COLO829 (cell line): ENCODE data around the gene PRAMEF33.
"Not testable (repeated sequence)": the region's sequence is repeated elsewhere in the genome, so short reads cannot be mapped to it uniquely, and the experiment has no call there.

ENCODE experiments used
- DNase-seq: peaks from one replicate; pipeline ENCODE4 v3.0.0; 2012; ENCODE audit warnings: low spot score

The PRAMEF33 gene

GRCh38 chr1:13303239-13303638 lies at the start of gene PRAMEF33:
TSS of gene PRAMEF33 (plus strand) at chr1:13303539. CDS start at chr1:13305955, 2,416 bp downstream.
- not testable (repeated sequence) for DNase-seq

GRCh38 chr1:13253898-13254297 lies 49.4 kb upstream of the PRAMEF33 start, which contains the start of gene PRAMEF5:
TSS of gene PRAMEF5 (plus strand) at chr1:13254198. CDS start at chr1:13259269, 5,071 bp downstream.
- DNase-seq = not testable (repeated sequence)

- DNase-seq = not testable (repeated sequence)
These were observed 38.2 kb upstream of the PRAMEF33 start for GRCh38 chr1:13265124-13265523.

GRCh38 chr1:13277016-13277415 lies 26.3 kb upstream of the PRAMEF33 start:
- DNase-seq = not testable (repeated sequence)

GRCh38 chr1:13279617-13280016 lies 23.7 kb upstream of the PRAMEF33 start:
- DNase-seq = not testable (repeated sequence)

GRCh38 chr1:13285037-13285436 lies 18.3 kb upstream of the PRAMEF33 start, which contains the start of gene PRAMEF8:
TSS of gene PRAMEF8 (minus strand) at chr1:13285137. CDS start at chr1:13284091, 1,046 bp downstream.
- not testable (repeated sequence) for DNase-seq

GRCh38 chr1:13289030-13289429 lies 14.3 kb upstream of the PRAMEF33 start:
- not testable (repeated sequence) for DNase-seq

- DNase-seq = not testable (repeated sequence)
These were observed 6.0 kb upstream of the PRAMEF33 start for GRCh38 chr1:13297216-13297931.

GRCh38 chr1:13298699-13299098 lies 4.6 kb upstream of the PRAMEF33 start:
- not testable (repeated sequence) for DNase-seq

- not testable (repeated sequence) for DNase-seq
These were observed 1.1 kb upstream of the PRAMEF33 start for GRCh38 chr1:13302197-13302596.

GRCh38 chr1:13315281-13315680 lies 11.9 kb downstream of the PRAMEF33 start, which contains the start of gene PRAMEF15:
TSS of gene PRAMEF15 (plus strand) at chr1:13315581. CDS start at chr1:13318408, 2,827 bp downstream.
- not testable (repeated sequence) for DNase-seq

- not testable (repeated sequence) for DNase-seq
These were observed 39.2 kb downstream of the PRAMEF33 start for GRCh38 chr1:13342496-13342895.

GRCh38 chr1:13347034-13347433 lies 43.7 kb downstream of the PRAMEF33 start, which contains the start of gene PRAMEF14:
TSS of gene PRAMEF14 (minus strand) at chr1:13347134. CDS start at chr1:13345314, 1,820 bp downstream.
- not testable (repeated sequence) for DNase-seq

- not testable (repeated sequence) for DNase-seq
These were observed 50.1 kb downstream of the PRAMEF33 start for GRCh38 chr1:13353476-13353875.

GRCh38 chr1:13354475-13354874 lies 51.1 kb downstream of the PRAMEF33 start:
- DNase-seq = not testable (repeated sequence)

GRCh38 chr1:13356774-13357173 lies 53.4 kb downstream of the PRAMEF33 start:
- not testable (repeated sequence) for DNase-seq
